SK-N-MC (cell line): ENCODE measurements around the gene ZER1.

Source experiments
- EZH2 ChIP-seq: fragments of 200-600 bp; sonication (generic); IDR thresholded peaks from one replicate; pipeline ENCODE4 v1.6.1; 2017; ENCODE audit warnings: antibody characterized with exemption
- FOXP2 ChIP-seq: optimal IDR thresholded peaks from 2 replicates; pipeline ENCODE3; 2011; ENCODE audit warnings: mild to moderate bottlenecking, moderate library complexity; ENCODE audit not compliant: insufficient read depth; ENCODE audit errors: extremely low read length, control extremely low read depth
- POLR2AphosphoS5 ChIP-seq: IDR thresholded peaks from 2 replicates; pipeline ENCODE4 v1.6.1; 2012; ENCODE audit warnings: mild to moderate bottlenecking, low read depth, low read length, borderline replicate concordance

GRCh38 chr9:128706045-128706444, 65.7 kb downstream of the ZER1 start:
- TF ChIP-seq POLR2AphosphoS5 (no peak), EZH2 (no peak), FOXP2 (no peak)
